Heart right ventricle (tissue), 16 donors: ENCODE results near the gene BHLHA9. TPM values are rescaled to one million over a fixed set of nuclear protein-coding genes. Genes with fewer than 3 reads are reported as not detected.
A peak's percentile ranks its signal among the peaks of the same experiment; 100 is the strongest.

Experiments used
- ATAC-seq, 8 donors: fragments of 200-7000 bp; cut with Tn5 transposase; one replicate each; pipeline ENCODE4 v1.9.1; 2020; ENCODE audit warnings: mild to moderate bottlenecking in 8 of 8, moderate library complexity in 8 of 8, moderate number of reproducible peaks in 1 of 8
- DNase-seq, 2 donors: peaks; one replicate each; pipeline ENCODE4 v3.0.0-alpha.2; 2020
- H3K27ac ChIP-seq, 10 donors: fragments of 200-600 bp; sonication (generic) in 2 of 10; one replicate each; pipeline versions ENCODE4 v1.5.0 to v1.8.0; 2020 to 2022; ENCODE audit warnings: mild to moderate bottlenecking in 3 of 10
- H3K27me3 ChIP-seq, 7 donors: fragments of 200-600 bp; one replicate each; pipeline ENCODE4 v1.8.0; 2021 to 2022; ENCODE audit warnings: mild to moderate bottlenecking in 2 of 7
- H3K36me3 ChIP-seq, 9 donors: fragments of 200-600 bp; sonication (generic) in 1 of 9; one replicate each; pipeline versions ENCODE4 v1.5.0 to v1.8.0; 2020 to 2022; ENCODE audit warnings: mild to moderate bottlenecking in 2 of 9
- H3K4me1 ChIP-seq, 9 donors: fragments of 200-600 bp; sonication (generic) in 1 of 9; one replicate each; pipeline versions ENCODE4 v1.5.0 to v1.8.0; 2020 to 2022; ENCODE audit warnings: mild to moderate bottlenecking in 4 of 9
- H3K4me3 ChIP-seq, 10 donors: fragments of 200-600 bp; sonication (generic) in 2 of 10; one replicate each; pipeline versions ENCODE4 v1.5.0 to v1.8.0; 2020 to 2022; ENCODE audit warnings: mild to moderate bottlenecking in 7 of 10, moderate library complexity in 2 of 10
- H3K9me3 ChIP-seq, 11 donors: fragments of 200-600 bp in 10 of 11; sonication (generic) in 2 of 11; one replicate each; pipeline versions ENCODE4 v1.5.0 to v1.8.0; 2013 to 2022; ENCODE audit warnings: mild to moderate bottlenecking in 2 of 11, control low read depth in 1 of 11, moderate library complexity in 1 of 11
- CTCF ChIP-seq, 9 donors: fragments of 200-600 bp; sonication (generic) in 2 of 9; IDR thresholded peaks; one replicate each; pipeline versions ENCODE4 v1.5.0 to v1.8.0; 2021 to 2022; ENCODE audit warnings: antibody characterized with exemption in 9 of 9, mild to moderate bottlenecking in 5 of 9, moderate library complexity in 1 of 9
- WGBS, 2 donors: extraction: QIAGEN DNeasy Blood & Tissue Kit; methylation state at CpG; one replicate each; pipeline ENCODE4 v1.1.7; 2013; ENCODE audit warnings: inconsistent platforms in 1 of 2; 5-methylcytosine and 5-hydroxymethylcytosine counted together
- intact Hi-C, 10 donors: fragments of 100-400 bp; cut with DNase I; formaldehyde crosslinking; loops; one replicate each; pipeline versions ENCODE4 v1.11.1 to v1.14.2; 2022
- polyA plus RNA-seq, 2 donors: library from polyadenylated mRNA; stranded (reverse); fragments of 200-250 nt; gene quantifications; one replicate each; pipeline ENCODE4 v1.2.3, GENCODE V29; 2013
- total RNA-seq, 10 donors: library from RNA; stranded (reverse); fragmentation: NEBNext Ultra II Directional in 3 of 10; extraction: Animal tissue kit (Norgen Biotek cat#: 25700) in 3 of 10; gene quantifications; one replicate each; pipeline versions ENCODE4 v1.2.1 to v1.2.4, GENCODE V29; 2021 to 2023
- donor health status: Arrhythmogenic right ventricular cardiomyopathy.
- donor health status: ischemic (EF 13 %, LVEDD 7.1; RV severe dilation, severe dysfunction).
- donor health status: healthy with polysubstance abuse.
- donor health status: DM: no; HTN: yes; CAD: no.
- donor health status: DM: no; HTN: no; CAD: no.
- donor health status: ischemic (EF 25% LVEDD 6.9; RV normal size, moderate dysfunction).
- donor health status: ischemic (EF 25% LVEDD 5.7; RV mildly dilated, moderate dysfunction).
- donor health status: healthy.
- donor health status: DM: yes; HTN: yes; CAD: no.
- donor health status: Ischemic cardiomyopathy.
- donor health status: ischemic (EF 35%, LVEDD 5.7; RV mildly dilated, moderate dysfunction).
- donor health status: nonischemic (EF 11% LVEDD 7.7; RV severe dilation, severe dysfunction).
- donor health status: DM: yes; HTN: yes; CAD: no.
- donor health status: PGD.
- donor health status: ischemic (EF 29% LVEDD 5.4; RV normal size, mild dysfunction).
- donor health status: nonischemic (EF 23%, LVEDD 6.1; RV moderate dilation, normal function).

BHLHA9 gene
- total and polyA plus RNA-seq, 12 donors, result 0.30 to 0.37 TPM; not detected in 10

GRCh38 chr17:1232331-1232730 lies 37.9 kb upstream of the BHLHA9 start:
- no peaks in the 10 kb centered on the region for H3K36me3 ChIP-seq
- H3K27me3 ChIP-seq, result peaks cover 10 to 60% (median 40%) of the 10 kb centered on the region in 7 donors
- ATAC-seq (no peak), DNase-seq (no peak)
- intact Hi-C loops, result no loop called here
- WGBS, 2 donors, result 85 to 91% methylated on average over 8 of the region's 8 CpGs
- peaks cover 0 to 1% (median 0%) of the 10 kb centered on the region in 11 donors for H3K9me3 ChIP-seq
- no peak overlapping the region for H3K4me3 ChIP-seq
- no peak overlapping the region for H3K27ac ChIP-seq
- H3K4me1 ChIP-seq, result peaks cover 0 to 42% (median 22%) of the 10 kb centered on the region in 9 donors
- no peak for TF ChIP-seq CTCF (IDR thresholded peaks at IDR 0.05)

- Histone ChIP-seq H3K9me3 (peaks cover 0 to 6% (median 0%) of the 10 kb centered on the region in 11 donors), H3K4me3 (no peak overlapping the region), H3K4me1 (peaks cover 0 to 42% (median 22%) of the 10 kb centered on the region in 9 donors), H3K27me3 (peaks cover 10 to 56% (median 35%) of the 10 kb centered on the region in 7 donors), H3K27ac (no peak overlapping the region), H3K36me3 (no peaks in the 10 kb centered on the region)
- DNase-seq (no peak), ATAC-seq (no peak)
- no peak for TF ChIP-seq CTCF (IDR thresholded peaks at IDR 0.05)
- intact Hi-C loops, result no loop called here
- 77 to 86% methylated on average over 6 to 11 of the region's 11 CpGs for WGBS, 2 donors
Measured at GRCh38 chr17:1232786-1233185, 37.5 kb upstream of the BHLHA9 start.

GRCh38 chr17:1234455-1234854 lies 35.8 kb upstream of the BHLHA9 start:
- Histone ChIP-seq H3K27ac (peak overlapping the region in 4 of 10 donors; percentile 45 to 60 (median 51)), H3K36me3 (no peaks in the 10 kb centered on the region), H3K4me1 (peaks cover 0 to 34% (median 11%) of the 10 kb centered on the region in 9 donors), H3K4me3 (no peak overlapping the region), H3K9me3 (peaks cover 0 to 7% (median 0%) of the 10 kb centered on the region in 11 donors), H3K27me3 (peaks cover 0 to 45% (median 20%) of the 10 kb centered on the region in 7 donors)
- intact Hi-C loops, result no loop called here
- TF ChIP-seq CTCF (IDR thresholded peaks at IDR 0.05), result no peak
- DNase-seq (peak in 1 of 2 donors; percentile 40), ATAC-seq (peak; percentile 49 to 87 (median 71))
- 58 to 66% methylated on average over 4 of the region's 4 CpGs for WGBS, 2 donors

GRCh38 chr17:1237471-1237870 lies 32.8 kb upstream of the BHLHA9 start:
- peaks cover 0 to 7% (median 0%) of the 10 kb centered on the region in 11 donors for H3K9me3 ChIP-seq
- H3K36me3 ChIP-seq, result no peaks in the 10 kb centered on the region
- no peak for TF ChIP-seq CTCF (IDR thresholded peaks at IDR 0.05)
- peaks cover 0 to 17% (median 1%) of the 10 kb centered on the region in 7 donors for H3K27me3 ChIP-seq
- H3K4me1 ChIP-seq, result peaks cover 0 to 12% (median 0%) of the 10 kb centered on the region in 9 donors
- DNase-seq (no peak), ATAC-seq (no peak)
- H3K27ac ChIP-seq, result no peak overlapping the region
- 77 to 97% methylated on average over 6 of the region's 6 CpGs for WGBS, 2 donors
- intact Hi-C loops, result no loop called here
- no peak overlapping the region for H3K4me3 ChIP-seq
